Small intestine (tissue), 16 donors: ENCODE results near the gene NPHP3. TPM values are rescaled to one million over a fixed set of nuclear protein-coding genes. Genes with fewer than 3 reads are reported as not detected.
"Not testable (repeated sequence)": the region's sequence is repeated elsewhere in the genome, so short reads cannot be mapped to it uniquely, and the experiment has no call there.

Source experiments
- DNase-seq, 2 donors: peaks; one replicate each; pipeline versions ENCODE4 v3.0.0 to v3.0.0-alpha.2; 2013
- FAIRE-seq: peaks from 2 replicates; lab custom pipeline; 2012; peaks lifted over from hg19 to GRCh38; lab: Jason Lieb, UNC
- H3K27ac ChIP-seq, 3 donors: one replicate each; pipeline ENCODE4 v1.5.1; 2013; ENCODE audit warnings: low read length in 2 of 3, mild to moderate bottlenecking in 2 of 3, control low read depth in 1 of 3, inconsistent platforms in 1 of 3, low read depth in 1 of 3, moderate library complexity in 1 of 3
- H3K27me3 ChIP-seq, 3 donors: one replicate each; pipeline ENCODE4 v1.6.1; 2013; ENCODE audit warnings: low read length in 3 of 3, inconsistent platforms in 1 of 3; ENCODE audit not compliant: control insufficient read depth in 3 of 3, insufficient read depth in 3 of 3
- H3K36me3 ChIP-seq, 3 donors: one replicate each; pipeline ENCODE4 v1.6.1; 2013; ENCODE audit warnings: low read length in 3 of 3, inconsistent platforms in 1 of 3, low read depth in 1 of 3, mild to moderate bottlenecking in 1 of 3, moderate library complexity in 1 of 3; ENCODE audit not compliant: control insufficient read depth in 3 of 3, insufficient read depth in 2 of 3
- H3K4me1 ChIP-seq, 3 donors: one replicate each; pipeline ENCODE4 v1.6.1; 2013; ENCODE audit warnings: low read length in 2 of 3, inconsistent platforms in 1 of 3, low read depth in 1 of 3, mild to moderate bottlenecking in 1 of 3, moderate library complexity in 1 of 3; ENCODE audit not compliant: control insufficient read depth in 3 of 3, insufficient read depth in 2 of 3
- H3K4me3 ChIP-seq, 3 donors: one replicate each; pipeline ENCODE4 v1.5.1; 2013; ENCODE audit warnings: low read length in 3 of 3, control low read depth in 1 of 3, inconsistent platforms in 1 of 3, low read depth in 1 of 3, mild to moderate bottlenecking in 1 of 3, moderate library complexity in 1 of 3
- H3K9me3 ChIP-seq, 2 donors: one replicate each; pipeline ENCODE4 v1.6.1; 2013; ENCODE audit warnings: low read depth in 1 of 2, low read length in 1 of 2; ENCODE audit not compliant: control insufficient read depth in 2 of 2, insufficient read depth in 1 of 2
- WGBS, 3 donors: extraction: QIAGEN DNeasy Blood & Tissue Kit; methylation state at CpG; one replicate each; pipeline ENCODE4 v1.1.7; 2013; 5-methylcytosine and 5-hydroxymethylcytosine counted together
- long read RNA-seq, 10 donors: transcript quantifications; one replicate each; lab custom pipeline, GENCODE V29; 2026
- polyA plus RNA-seq, 4 donors: library from polyadenylated mRNA; stranded (reverse) in 3 of 4; unstranded in 1 of 4; fragments of 200-250 nt in 3 of 4; fragments of 120-200 nt in 1 of 4; gene quantifications; one replicate each; pipeline versions ENCODE4 v1.2.1 to v1.2.3, GENCODE V29; 2013
- donor health status: healthy with polysubstance abuse.
- donor health status: control.
- donor health status: control.
- donor health status: Bipolar disorder and iron deficiency.
- donor health status: healthy.

Gene NPHP3, protein sequence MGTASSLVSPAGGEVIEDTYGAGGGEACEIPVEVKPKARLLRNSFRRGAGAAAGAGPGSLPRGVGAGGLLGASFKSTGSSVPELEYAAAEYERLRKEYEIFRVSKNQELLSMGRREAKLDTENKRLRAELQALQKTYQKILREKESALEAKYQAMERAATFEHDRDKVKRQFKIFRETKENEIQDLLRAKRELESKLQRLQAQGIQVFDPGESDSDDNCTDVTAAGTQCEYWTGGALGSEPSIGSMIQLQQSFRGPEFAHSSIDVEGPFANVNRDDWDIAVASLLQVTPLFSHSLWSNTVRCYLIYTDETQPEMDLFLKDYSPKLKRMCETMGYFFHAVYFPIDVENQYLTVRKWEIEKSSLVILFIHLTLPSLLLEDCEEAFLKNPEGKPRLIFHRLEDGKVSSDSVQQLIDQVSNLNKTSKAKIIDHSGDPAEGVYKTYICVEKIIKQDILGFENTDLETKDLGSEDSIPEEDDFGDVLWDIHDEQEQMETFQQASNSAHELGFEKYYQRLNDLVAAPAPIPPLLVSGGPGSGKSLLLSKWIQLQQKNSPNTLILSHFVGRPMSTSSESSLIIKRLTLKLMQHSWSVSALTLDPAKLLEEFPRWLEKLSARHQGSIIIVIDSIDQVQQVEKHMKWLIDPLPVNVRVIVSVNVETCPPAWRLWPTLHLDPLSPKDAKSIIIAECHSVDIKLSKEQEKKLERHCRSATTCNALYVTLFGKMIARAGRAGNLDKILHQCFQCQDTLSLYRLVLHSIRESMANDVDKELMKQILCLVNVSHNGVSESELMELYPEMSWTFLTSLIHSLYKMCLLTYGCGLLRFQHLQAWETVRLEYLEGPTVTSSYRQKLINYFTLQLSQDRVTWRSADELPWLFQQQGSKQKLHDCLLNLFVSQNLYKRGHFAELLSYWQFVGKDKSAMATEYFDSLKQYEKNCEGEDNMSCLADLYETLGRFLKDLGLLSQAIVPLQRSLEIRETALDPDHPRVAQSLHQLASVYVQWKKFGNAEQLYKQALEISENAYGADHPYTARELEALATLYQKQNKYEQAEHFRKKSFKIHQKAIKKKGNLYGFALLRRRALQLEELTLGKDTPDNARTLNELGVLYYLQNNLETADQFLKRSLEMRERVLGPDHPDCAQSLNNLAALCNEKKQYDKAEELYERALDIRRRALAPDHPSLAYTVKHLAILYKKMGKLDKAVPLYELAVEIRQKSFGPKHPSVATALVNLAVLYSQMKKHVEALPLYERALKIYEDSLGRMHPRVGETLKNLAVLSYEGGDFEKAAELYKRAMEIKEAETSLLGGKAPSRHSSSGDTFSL (N-terminal part only)
- 10 to 100 TPM in 2 of 4 donors, 1 to 10 TPM in 2; 3.8 to 30.0 (median 11.6) TPM for polyA plus RNA-seq
- long read RNA-seq, donor 1, result 0 reads
- long read RNA-seq, donor 2, result 0 reads
- long read RNA-seq, donor 3, result 0 reads
- long read RNA-seq, donor 4, result 0 reads
- long read RNA-seq, donor 5, result 0 reads
- long read RNA-seq, donor 6, partial matches to known transcripts, result 0 of 1 reads
- long read RNA-seq, donor 6, other reads (novel, unspliced or antisense), result 0 of 1 reads
- long read RNA-seq, donor 7, result 0 reads
- long read RNA-seq, donor 8, result 0 reads
- long read RNA-seq, donor 9, result 0 reads
- long read RNA-seq, donor 10, full-length matches to known transcripts, result 1 of 1 reads
- long read RNA-seq, donor 10, partial matches to known transcripts, result 0 of 1 reads
- long read RNA-seq, donor 10, other reads (novel, unspliced or antisense), result 0 of 1 reads

DNA sequence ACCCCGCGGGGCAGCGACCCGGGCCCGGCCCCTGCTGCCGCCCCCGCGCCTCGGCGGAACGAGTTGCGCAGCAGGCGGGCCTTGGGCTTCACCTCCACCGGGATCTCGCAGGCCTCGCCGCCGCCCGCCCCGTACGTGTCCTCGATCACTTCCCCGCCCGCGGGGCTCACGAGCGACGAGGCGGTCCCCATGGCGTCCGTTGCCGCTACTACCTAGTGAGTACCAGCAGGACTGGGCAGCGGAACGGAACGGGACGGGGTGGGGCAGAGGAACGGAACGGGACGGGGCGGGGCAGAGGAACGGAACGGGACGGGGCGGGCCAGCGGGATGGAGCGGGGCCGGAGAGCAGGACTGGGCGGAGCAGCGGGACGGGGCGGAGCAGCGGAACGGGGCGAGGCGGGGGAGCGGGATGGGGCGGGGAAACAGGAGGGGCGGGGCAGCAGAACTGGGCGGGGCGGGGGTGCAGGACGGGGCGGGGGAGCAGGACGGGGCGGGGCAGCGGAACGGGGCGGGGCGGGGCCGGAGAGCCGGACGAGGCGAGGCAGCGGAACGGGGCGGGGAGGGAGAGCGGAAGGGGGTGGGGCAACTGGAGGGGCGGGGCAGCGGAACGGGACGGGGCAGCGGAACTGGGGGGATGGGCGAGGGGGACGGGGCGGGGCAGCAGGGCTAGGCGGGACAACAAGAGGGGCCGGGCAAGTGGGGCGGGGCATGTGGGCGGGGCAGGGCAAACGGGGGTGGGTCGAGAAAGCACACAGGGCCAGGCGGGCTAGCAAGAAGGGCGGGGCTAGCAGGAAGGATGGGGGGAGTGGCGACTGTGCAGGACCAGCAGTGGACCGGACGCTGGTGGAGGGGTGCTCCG, at the start of gene NPHP3:
TSS of gene NPHP3 (minus strand) at position 245 of the 859 bp plus-strand sequence. CDS start at position 191, 54 bp downstream.
- WGBS, 3 donors, result 1 to 2% (median 1%) methylated on average over 25 to 96 of the region's 96 CpGs
- Histone ChIP-seq H3K27ac (peak within 1 kb of the TSS; percentile 88 to 98 (median 93)), H3K4me3 (peak within 1 kb of the TSS; percentile 83 to 95 (median 86)), H3K36me3 (peaks cover 0 to 2% (median 0%) of the 10 kb centered on the region in 3 donors), H3K4me1 (peaks cover 2 to 5% (median 5%) of the 10 kb centered on the region in 3 donors), H3K9me3 (no peaks in the 10 kb centered on the region), H3K27me3 (no peaks in the 10 kb centered on the region)
- peak; percentile 96 for DNase-seq
- no peak for FAIRE-seq

DNA sequence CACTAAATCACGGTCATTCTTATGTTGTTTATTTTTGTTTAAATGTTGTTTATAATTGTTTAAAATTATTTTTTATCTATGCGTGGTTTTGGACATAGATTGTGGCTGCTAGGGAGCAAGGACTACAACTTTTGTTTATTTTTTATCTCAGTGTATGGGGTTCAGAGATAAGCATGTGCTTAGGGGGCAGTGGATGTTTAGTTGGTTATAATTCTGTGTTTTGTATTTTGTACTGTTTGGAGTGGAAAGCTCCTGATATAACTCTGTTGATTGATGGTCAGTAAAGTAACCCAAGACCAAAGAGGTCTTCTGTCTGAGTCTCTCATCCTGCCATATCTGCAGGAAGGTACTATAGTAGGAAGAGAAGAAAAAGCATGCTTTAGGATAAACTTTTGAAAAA, 36.5 kb upstream of the NPHP3 start:
- no peak overlapping the region for H3K27ac ChIP-seq
- no peaks in the 10 kb centered on the region for H3K36me3 ChIP-seq
- no peaks in the 10 kb centered on the region for H3K9me3 ChIP-seq
- H3K27me3 ChIP-seq, result no peaks in the 10 kb centered on the region
- no peak for FAIRE-seq
- H3K4me1 ChIP-seq, result no peaks in the 10 kb centered on the region
- WGBS, 3 donors, result 51 to 63% (median 53%) methylated on average over 2 of the region's 2 CpGs
- no peak overlapping the region for H3K4me3 ChIP-seq
- DNase-seq, result no peak

DNA sequence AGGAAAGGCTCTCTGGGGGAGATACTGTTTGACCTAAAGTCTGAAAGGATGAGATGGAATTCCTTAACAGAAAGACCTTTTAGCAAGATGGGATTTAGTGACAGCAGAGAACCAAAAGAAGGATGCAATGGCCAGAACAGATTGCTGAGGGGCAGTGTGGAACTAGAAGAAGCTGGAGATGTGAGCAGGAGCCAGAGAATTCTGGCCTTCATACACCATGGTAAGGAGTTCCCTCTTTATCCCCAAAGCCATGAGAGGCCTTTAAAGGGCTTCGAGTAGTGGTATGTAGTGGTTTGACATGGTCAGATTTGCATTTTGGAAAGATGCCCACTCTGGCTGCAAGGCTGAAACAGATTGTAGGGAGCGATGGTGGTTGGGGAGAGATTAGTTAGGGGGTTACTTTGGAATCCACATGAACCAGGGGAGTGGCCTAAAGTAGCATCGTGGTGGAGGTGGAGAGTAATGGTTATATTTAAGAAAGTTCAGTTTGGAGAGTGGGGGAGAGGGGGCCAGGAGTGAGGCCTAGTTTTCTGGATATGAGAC, 34.0 kb upstream of the NPHP3 start:
- no peaks in the 10 kb centered on the region for H3K36me3 ChIP-seq
- no peak for DNase-seq
- H3K4me1 ChIP-seq, result no peaks in the 10 kb centered on the region
- H3K27ac ChIP-seq, result no peak overlapping the region
- WGBS, 3 donors, result 79 to 82% (median 81%) methylated on average over 3 of the region's 3 CpGs
- no peaks in the 10 kb centered on the region for H3K9me3 ChIP-seq
- no peak for FAIRE-seq
- H3K4me3 ChIP-seq, result no peak overlapping the region
- H3K27me3 ChIP-seq, result no peaks in the 10 kb centered on the region

DNA sequence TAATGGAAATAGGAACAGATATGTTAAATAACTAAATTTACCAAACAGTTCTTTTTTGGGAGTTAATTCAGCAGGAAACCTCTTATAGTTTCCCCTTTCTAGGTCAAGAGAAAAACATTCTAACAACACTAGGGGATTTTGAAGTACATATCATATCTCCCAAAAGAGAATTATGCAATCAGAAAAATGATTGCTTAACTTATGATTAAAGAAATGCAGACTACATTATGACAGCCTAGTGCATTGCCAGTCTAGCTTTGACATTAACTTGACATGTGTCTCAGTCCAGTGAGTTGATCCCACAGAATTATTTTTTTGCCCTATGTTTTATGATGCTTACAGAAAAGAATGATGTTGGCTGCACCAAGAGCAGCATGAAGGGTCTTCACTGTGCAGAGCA, 31.7 kb upstream of the NPHP3 start:
- no peaks in the 10 kb centered on the region for H3K36me3 ChIP-seq
- no peaks in the 10 kb centered on the region for H3K4me1 ChIP-seq
- DNase-seq, result no peak
- H3K4me3 ChIP-seq, result no peak overlapping the region
- H3K27ac ChIP-seq, result no peak overlapping the region
- H3K27me3 ChIP-seq, result no peaks in the 10 kb centered on the region
- H3K9me3 ChIP-seq, result no peaks in the 10 kb centered on the region
- FAIRE-seq, result no peak

DNA sequence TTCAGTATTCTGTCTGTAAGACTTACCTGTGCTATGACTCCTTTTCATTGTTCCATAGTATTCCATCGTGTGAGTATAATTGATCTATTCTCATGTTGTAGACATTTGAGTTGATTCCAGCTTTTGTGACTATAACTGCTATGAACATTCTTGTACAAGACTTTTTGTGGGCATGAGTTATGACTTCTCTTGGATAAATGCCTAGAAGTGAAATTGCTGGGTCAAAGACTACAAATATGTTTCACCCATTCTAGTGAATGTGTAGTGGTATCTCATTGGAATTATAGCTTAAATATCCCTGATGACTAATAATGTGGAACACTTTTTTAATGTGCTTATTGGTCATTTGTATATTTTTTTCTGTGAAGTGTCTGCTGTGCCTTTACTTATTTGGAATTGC, 27.6 kb upstream of the NPHP3 start:
- H3K4me1 ChIP-seq, result no peaks in the 10 kb centered on the region
- H3K4me3 ChIP-seq, result no peak overlapping the region
- H3K36me3 ChIP-seq, result no peaks in the 10 kb centered on the region
- no peaks in the 10 kb centered on the region for H3K9me3 ChIP-seq
- no peak overlapping the region for H3K27ac ChIP-seq
- WGBS, 3 donors, result 88 to 97% (median 94%) methylated on average over 1 of the region's 1 CpG
- FAIRE-seq (no peak), DNase-seq (no peak)
- no peaks in the 10 kb centered on the region for H3K27me3 ChIP-seq

DNA sequence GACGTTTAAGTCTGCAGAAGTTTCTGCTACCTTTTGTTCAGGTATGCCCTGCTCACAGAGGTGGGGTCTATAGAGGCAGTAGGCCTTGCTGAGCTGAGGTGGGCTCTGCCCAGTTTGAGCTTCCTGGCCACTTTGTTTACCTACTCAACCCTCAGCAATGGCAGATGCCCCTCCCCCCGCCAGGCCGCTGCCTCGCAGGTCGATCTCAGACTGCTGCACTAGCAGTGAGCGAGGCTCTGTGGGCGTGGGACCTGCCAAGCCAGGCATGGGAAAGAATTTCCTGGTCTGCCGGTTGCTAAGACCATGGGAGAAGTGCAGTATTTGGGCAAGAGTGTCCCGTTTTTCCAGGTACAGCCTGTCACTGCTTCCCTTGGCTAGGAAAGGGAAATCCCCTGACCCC, 24.5 kb upstream of the NPHP3 start:
- not testable (repeated sequence) for H3K36me3 ChIP-seq, H3K27me3 ChIP-seq, H3K27ac ChIP-seq, H3K4me3 ChIP-seq, FAIRE-seq, H3K9me3 ChIP-seq, DNase-seq, H3K4me1 ChIP-seq
- WGBS, 3 donors, result 41 to 62% (median 53%) methylated on average over 9 of the region's 9 CpGs

DNA sequence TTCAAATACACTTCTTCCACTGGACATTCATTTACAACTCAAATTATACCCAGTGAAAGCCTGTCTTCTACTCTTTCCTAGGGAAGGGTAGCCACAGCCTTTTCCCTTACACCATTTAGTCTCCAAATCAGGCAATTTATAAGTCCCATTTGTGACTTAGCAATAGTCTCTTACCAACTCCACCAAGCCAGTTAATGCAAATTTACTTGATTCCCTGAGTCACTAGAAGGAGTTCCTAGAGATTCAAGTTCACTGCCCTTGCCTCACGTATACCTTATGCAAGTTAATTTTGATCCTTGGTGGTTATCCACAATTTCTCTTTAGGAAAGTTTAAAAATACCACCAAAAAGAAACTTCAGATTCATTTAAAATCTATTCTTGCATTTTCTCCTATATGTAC, 16.1 kb upstream of the NPHP3 start:
- WGBS, 3 donors, result 84 to 90% (median 89%) methylated on average over 1 of the region's 1 CpG
- H3K4me1 ChIP-seq, result no peaks in the 10 kb centered on the region
- no peaks in the 10 kb centered on the region for H3K36me3 ChIP-seq
- H3K9me3 ChIP-seq, result no peaks in the 10 kb centered on the region
- no peaks in the 10 kb centered on the region for H3K27me3 ChIP-seq
- FAIRE-seq, result no peak
- no peak overlapping the region for H3K27ac ChIP-seq
- DNase-seq, result no peak
- H3K4me3 ChIP-seq, result no peak overlapping the region
